GM23248 (cell line): ENCODE measurements around the gene ACY1. TPM values are rescaled to one million over a fixed set of nuclear protein-coding genes. Genes with fewer than 3 reads are reported as not detected.

Experiments used
- DNase-seq: peaks from one replicate; pipeline ENCODE4 v3.0.0-alpha.2; 2015
- H2AFZ ChIP-seq: fragments of 200-600 bp; sonication (generic); 2 replicates; pipeline ENCODE4 v1.6.1; 2016; ENCODE audit warnings: antibody characterized with exemption
- H3F3A ChIP-seq: fragments of 200-600 bp; sonication (generic); 2 replicates; pipeline ENCODE4 v1.6.1; 2016; ENCODE audit warnings: mild to moderate bottlenecking, antibody characterized with exemption, mixed run types; ENCODE audit not compliant: insufficient read depth
- H3K27ac ChIP-seq: fragments of 200-600 bp; sonication (generic); 2 replicates; pipeline ENCODE4 v1.5.1; 2016; ENCODE audit warnings: mild to moderate bottlenecking
- H3K27me3 ChIP-seq: fragments of 200-600 bp; sonication (generic); replicated peaks from 2 replicates; pipeline ENCODE4 v1.6.1; 2016; ENCODE audit warnings: mild to moderate bottlenecking; ENCODE audit not compliant: insufficient read depth
- H3K36me3 ChIP-seq: fragments of 200-600 bp; sonication (generic); 2 replicates; pipeline ENCODE4 v1.6.1; 2016; ENCODE audit warnings: low read depth, mild to moderate bottlenecking
- H3K4me1 ChIP-seq: fragments of 200-600 bp; sonication (generic); 2 replicates; pipeline ENCODE4 v1.6.1; 2016; ENCODE audit warnings: mild to moderate bottlenecking; ENCODE audit not compliant: insufficient read depth
- H3K4me2 ChIP-seq: fragments of 200-600 bp; sonication (generic); one replicate; pipeline ENCODE4 v1.6.1; 2016; ENCODE audit warnings: mild to moderate bottlenecking; ENCODE audit not compliant: unreplicated experiment
- H3K4me3 ChIP-seq: fragments of 200-600 bp; sonication (generic); 2 replicates; pipeline ENCODE4 v1.5.1; 2016; ENCODE audit warnings: mild to moderate bottlenecking
- H3K79me2 ChIP-seq: fragments of 200-600 bp; sonication (generic); 2 replicates; pipeline ENCODE4 v1.6.1; 2016; ENCODE audit warnings: mild to moderate bottlenecking; ENCODE audit not compliant: insufficient read depth
- H3K9ac ChIP-seq: fragments of 200-600 bp; sonication (generic); 2 replicates; pipeline ENCODE4 v1.6.1; 2016; ENCODE audit warnings: mild to moderate bottlenecking
- H3K9me2 ChIP-seq: fragments of 200-600 bp; sonication (generic); 2 replicates; pipeline ENCODE4 v1.6.1; 2016; ENCODE audit warnings: mixed run types, mild to moderate bottlenecking, moderate library complexity; ENCODE audit not compliant: insufficient read depth
- H3K9me3 ChIP-seq: fragments of 200-600 bp; sonication (generic); one replicate; pipeline ENCODE4 v1.6.1; 2017; ENCODE audit warnings: low read depth
- H4K20me1 ChIP-seq: fragments of 200-600 bp; sonication (generic); 2 replicates; pipeline ENCODE4 v1.6.0; 2016; ENCODE audit not compliant: insufficient read depth
- EZH2 ChIP-seq: fragments of 200-600 bp; sonication (generic); IDR thresholded peaks from 2 replicates; pipeline ENCODE4 v1.6.1; 2018; ENCODE audit warnings: antibody characterized with exemption, mild to moderate bottlenecking; ENCODE audit not compliant: insufficient read depth, poor library complexity, severe bottlenecking
- EZH2phosphoT487 ChIP-seq: fragments of 200-600 bp; sonication (generic); IDR thresholded peaks from 2 replicates; pipeline ENCODE4 v1.6.1; 2018; ENCODE audit warnings: antibody characterized with exemption, moderate library complexity, mild to moderate bottlenecking, low read depth; ENCODE audit not compliant: insufficient read depth
- WGBS, 2 experiments: methylation state at CpG; one replicate each; pipeline ENCODE4 v1.1.6; 2015 to 2017; ENCODE audit warnings: low lambda C conversion rate in 2 of 2, low coverage in 1 of 2; ENCODE audit errors: missing lambda C conversion rate in 2 of 2; 5-methylcytosine and 5-hydroxymethylcytosine counted together
- in situ Hi-C: fragments of 300-500 bp; cut with MboI; formaldehyde crosslinking; loops from 2 replicates; pipeline ENCODE4 v1.15.0; 2020
- polyA plus RNA-seq: library from polyadenylated mRNA; unstranded; fragments of >200 nt; fragmentation: Nextera tagmentation; extraction: Ambion mirVana; gene quantifications from 2 replicates; pipeline ENCODE4 v1.2.1, GENCODE V29; 2016
- total RNA-seq: library from RNA; depleted of rRNA; stranded (reverse); fragments of >200 nt; shearing (Covaris generic); gene quantifications from 2 replicates; pipeline ENCODE4 v1.2.3, GENCODE V29; 2014

ACY1 gene
- total and polyA plus RNA-seq, 2 experiments from 2014 or later: 35.8 to 73.6 TPM

DNA sequence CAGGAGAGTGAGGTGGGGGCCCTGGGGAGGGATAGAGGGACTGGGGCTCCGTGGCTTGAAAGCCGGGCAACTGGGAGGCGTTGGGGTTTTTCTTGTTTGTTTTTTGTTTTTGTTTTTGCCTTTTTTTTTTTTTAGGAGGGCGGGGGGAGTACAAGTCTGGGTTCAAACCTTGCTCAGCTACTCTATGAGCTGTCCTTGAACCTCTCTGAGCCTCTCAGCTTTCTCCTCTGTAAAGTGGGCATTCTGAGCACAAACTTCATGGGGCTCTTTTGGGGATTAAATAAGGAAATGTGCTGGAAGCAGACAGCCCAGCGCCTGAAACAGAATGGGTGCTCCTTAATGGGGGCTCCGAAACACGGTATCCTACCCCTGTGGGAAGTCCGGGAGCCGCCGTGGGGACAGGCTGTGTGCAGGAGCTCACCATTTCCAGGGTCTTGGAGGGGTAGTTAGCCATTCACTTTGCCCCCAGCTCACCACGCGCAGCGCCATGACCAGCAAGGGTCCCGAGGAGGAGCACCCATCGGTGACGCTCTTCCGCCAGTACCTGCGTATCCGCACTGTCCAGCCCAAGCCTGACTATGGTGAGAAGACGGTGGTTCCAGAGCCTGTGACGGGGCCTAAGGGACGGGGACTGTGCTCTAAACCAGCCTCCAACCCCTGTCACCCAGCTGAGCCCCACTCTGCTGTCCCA is 388 bp downstream of the ACY1 start:
- Histone ChIP-seq H4K20me1 (no peaks in the 10 kb centered on the region), H3K27ac (peak overlapping the region; percentile 93), H3K9me2 (no peaks in the 10 kb centered on the region), H3K9me3 (no peaks in the 10 kb centered on the region), H3K4me1 (peaks cover 18% of the 10 kb centered on the region), H3K36me3 (no peaks in the 10 kb centered on the region), H3K4me3 (peak overlapping the region; percentile 79), H3K79me2 (peaks cover 45% of the 10 kb centered on the region), H3K9ac (peak overlapping the region; percentile 88), H3K27me3 (no peaks in the 10 kb centered on the region), H3K4me2 (peak overlapping the region; percentile 96), H3F3A (peaks cover 13% of the 10 kb centered on the region), H2AFZ (peak overlapping the region; percentile 83)
- 62 to 71% methylated on average over 19 to 22 of the region's 22 CpGs for WGBS, 2 experiments
- TF ChIP-seq EZH2 (no peak), EZH2phosphoT487 (no peak)
- no peak for DNase-seq
- in situ Hi-C loops: no loop called here

DNA sequence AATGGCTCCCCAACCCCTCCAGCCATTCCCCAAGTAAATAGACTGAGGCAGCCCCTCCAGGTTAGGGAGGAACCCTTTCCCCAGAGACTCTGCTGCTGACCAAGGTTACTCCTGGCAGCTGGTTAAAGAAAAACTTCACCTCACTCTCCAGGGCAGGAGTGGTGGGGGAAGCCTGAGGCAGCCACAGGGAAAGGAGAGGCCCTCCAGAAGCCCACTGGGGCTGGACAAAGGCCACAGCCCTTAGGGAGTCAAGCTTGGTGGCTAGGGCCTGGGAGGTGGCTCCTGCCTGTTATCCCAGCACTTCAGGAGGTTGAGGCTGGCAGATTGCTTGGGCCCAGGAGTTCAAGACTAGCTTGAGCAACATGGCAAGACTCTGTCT is 923 bp downstream of the ACY1 start:
- H3K27ac ChIP-seq: peak overlapping the region; percentile 93
- no peak for TF ChIP-seq EZH2phosphoT487
- TF ChIP-seq EZH2: no peak
- peaks cover 13% of the 10 kb centered on the region for H3F3A ChIP-seq
- H3K4me1 ChIP-seq: peaks cover 18% of the 10 kb centered on the region
- H3K36me3 ChIP-seq: no peaks in the 10 kb centered on the region
- H2AFZ ChIP-seq: no peak overlapping the region
- H3K27me3 ChIP-seq: no peaks in the 10 kb centered on the region
- no peak for DNase-seq
- H3K9me3 ChIP-seq: no peaks in the 10 kb centered on the region
- peak overlapping the region; percentile 96 for H3K4me2 ChIP-seq
- peaks cover 45% of the 10 kb centered on the region for H3K79me2 ChIP-seq
- no peaks in the 10 kb centered on the region for H3K9me2 ChIP-seq
- in situ Hi-C loops: no loop called here
- peak overlapping the region; percentile 79; the same call in 1 of the 2 replicates for H3K4me3 ChIP-seq
- no peaks in the 10 kb centered on the region for H4K20me1 ChIP-seq
- H3K9ac ChIP-seq: peak overlapping the region; percentile 88

DNA sequence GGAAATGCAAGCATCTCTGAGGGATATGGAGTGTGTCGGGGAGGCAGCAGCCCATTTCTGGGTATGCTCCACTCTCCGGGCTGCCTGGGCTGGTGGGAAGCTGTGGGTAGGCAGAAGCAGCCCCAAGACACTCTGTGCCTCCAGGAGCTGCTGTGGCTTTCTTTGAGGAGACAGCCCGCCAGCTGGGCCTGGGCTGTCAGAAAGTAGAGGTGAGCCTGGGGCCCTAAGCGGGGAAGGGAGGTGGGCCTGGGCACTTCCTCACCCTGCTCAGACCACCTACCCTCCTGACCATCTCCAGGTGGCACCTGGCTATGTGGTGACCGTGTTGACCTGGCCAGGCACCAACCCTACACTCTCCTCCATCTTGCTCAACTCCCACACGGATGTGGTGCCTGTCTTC is 1.7 kb downstream of the ACY1 start:
- no peaks in the 10 kb centered on the region for H3K9me2 ChIP-seq
- 62 to 73% methylated on average over 6 of the region's 6 CpGs for WGBS, 2 experiments
- H3K27ac ChIP-seq: no peak overlapping the region
- no peak overlapping the region for H2AFZ ChIP-seq
- H3K36me3 ChIP-seq: no peaks in the 10 kb centered on the region
- DNase-seq: no peak
- peaks cover 43% of the 10 kb centered on the region for H3K79me2 ChIP-seq
- H3K9me3 ChIP-seq: no peaks in the 10 kb centered on the region
- H3K27me3 ChIP-seq: no peaks in the 10 kb centered on the region
- in situ Hi-C loops: no loop called here
- no peaks in the 10 kb centered on the region for H4K20me1 ChIP-seq
- H3K9ac ChIP-seq: 0 out of 2 replicates have a peak overlapping the region, but pooled peaks have one; percentile 88
- peaks cover 13% of the 10 kb centered on the region for H3F3A ChIP-seq
- peaks cover 18% of the 10 kb centered on the region for H3K4me1 ChIP-seq
- no peak overlapping the region for H3K4me2 ChIP-seq
- no peak for TF ChIP-seq EZH2phosphoT487
- no peak overlapping the region for H3K4me3 ChIP-seq

DNA sequence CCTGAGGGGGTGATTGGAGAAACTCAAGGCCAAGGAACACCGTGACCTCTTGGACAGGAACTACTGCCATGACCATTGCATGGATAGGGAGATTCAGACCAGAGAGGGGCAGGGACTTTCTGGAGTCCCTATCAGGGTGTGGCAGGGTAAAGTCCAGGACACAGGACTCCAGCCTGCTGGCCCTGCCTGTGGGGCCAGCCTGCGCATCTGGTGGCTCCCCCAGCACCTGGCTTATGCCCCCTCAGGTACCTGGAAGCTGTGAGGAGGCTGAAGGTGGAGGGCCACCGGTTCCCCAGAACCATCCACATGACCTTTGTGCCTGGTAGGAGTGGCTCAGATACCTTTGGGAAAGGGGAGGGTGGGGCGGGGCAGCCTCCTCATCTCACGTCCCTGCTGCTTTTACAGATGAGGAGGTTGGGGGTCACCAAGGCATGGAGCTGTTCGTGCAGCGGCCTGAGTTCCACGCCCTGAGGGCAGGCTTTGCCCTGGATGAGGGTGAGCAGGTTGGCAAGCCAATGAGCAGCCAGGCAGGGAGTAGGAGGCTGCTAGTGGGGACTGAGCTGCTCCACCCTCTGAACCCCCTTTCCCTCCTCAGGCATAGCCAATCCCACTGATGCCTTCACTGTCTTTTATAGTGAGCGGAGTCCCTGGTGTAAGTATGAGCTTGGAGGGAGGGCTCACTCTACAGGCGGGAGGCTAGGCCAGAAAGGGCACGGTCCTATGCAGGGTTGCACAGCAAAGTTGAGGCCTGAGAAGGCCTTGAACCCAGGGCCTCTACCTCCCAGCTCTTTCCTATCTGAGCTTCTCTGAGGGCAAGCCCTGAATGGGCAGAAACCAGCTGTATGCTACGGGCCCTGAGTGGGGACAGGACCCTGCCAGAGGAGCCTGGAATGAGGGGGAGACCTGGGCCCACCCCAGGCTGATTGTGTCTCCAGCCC is 2.9 kb downstream of the ACY1 start:
- H3K4me2 ChIP-seq: no peak overlapping the region
- WGBS, 2 experiments: 82 to 84% methylated on average over 11 to 12 of the region's 12 CpGs
- H3F3A ChIP-seq: peaks cover 15% of the 10 kb centered on the region
- no peaks in the 10 kb centered on the region for H3K9me2 ChIP-seq
- peaks cover 32% of the 10 kb centered on the region for H3K79me2 ChIP-seq
- no peak overlapping the region for H3K27ac ChIP-seq
- H3K27me3 ChIP-seq: no peaks in the 10 kb centered on the region
- no peak overlapping the region for H3K4me3 ChIP-seq
- peaks cover 18% of the 10 kb centered on the region for H3K4me1 ChIP-seq
- no peak for TF ChIP-seq EZH2phosphoT487
- no peak for TF ChIP-seq EZH2
- no peaks in the 10 kb centered on the region for H3K36me3 ChIP-seq
- H3K9me3 ChIP-seq: no peaks in the 10 kb centered on the region
- DNase-seq: no peak
- H2AFZ ChIP-seq: no peak overlapping the region
- H3K9ac ChIP-seq: no peak overlapping the region
- no peaks in the 10 kb centered on the region for H4K20me1 ChIP-seq
- in situ Hi-C loops: no loop called here
